Astrocyte (in vitro differentiated cells and primary cell): Measurements from ENCODE around the gene HMOX1. TPM values are rescaled to one million over a fixed set of nuclear protein-coding genes. Genes with fewer than 3 reads are reported as not detected.

ENCODE experiments used
- DNase-seq: peaks from one replicate; pipeline ENCODE4 v3.0.0-alpha.2; 2010; ENCODE audit warnings: low read depth
- FAIRE-seq: peaks from 2 replicates; lab custom pipeline; 2011; peaks lifted over from hg19 to GRCh38; lab: Jason Lieb, UNC
- H2AFZ ChIP-seq: 2 replicates; pipeline ENCODE4 v1.6.0; 2012; ENCODE audit warnings: low read depth, low read length, inconsistent platforms
- H3K27ac ChIP-seq: 2 replicates; pipeline ENCODE4 v1.5.1; 2011; ENCODE audit warnings: low read depth, low read length, inconsistent platforms
- H3K27me3 ChIP-seq: 2 replicates; pipeline ENCODE4 v1.6.0; 2011; ENCODE audit warnings: low read length, inconsistent platforms; ENCODE audit not compliant: insufficient read depth
- H3K36me3 ChIP-seq: 2 replicates; pipeline ENCODE4 v1.5.1; 2011; ENCODE audit warnings: low read length, inconsistent platforms; ENCODE audit not compliant: insufficient read depth
- H3K4me1 ChIP-seq: 2 replicates; pipeline ENCODE4 v1.5.1; 2011; ENCODE audit warnings: low read length, inconsistent platforms; ENCODE audit not compliant: insufficient read depth
- H3K4me2 ChIP-seq: 2 replicates; pipeline ENCODE4 v1.6.0; 2012; ENCODE audit warnings: low read length, inconsistent platforms
- H3K4me3 ChIP-seq: 2 replicates; pipeline ENCODE4 v1.5.1; 2011; ENCODE audit warnings: low read depth, mild to moderate bottlenecking, low read length, inconsistent platforms; ENCODE audit not compliant: insufficient read depth
- H3K79me2 ChIP-seq: 2 replicates; pipeline ENCODE4 v1.6.0; 2012; ENCODE audit warnings: mild to moderate bottlenecking, low read length, inconsistent platforms; ENCODE audit not compliant: insufficient read depth
- H3K9ac ChIP-seq: 2 replicates; pipeline ENCODE4 v1.6.0; 2012; ENCODE audit warnings: mild to moderate bottlenecking, low read length, inconsistent platforms
- H3K9me3 ChIP-seq: 2 replicates; pipeline ENCODE4 v1.5.1; 2012; ENCODE audit warnings: low read depth, mild to moderate bottlenecking, low read length, inconsistent platforms; ENCODE audit not compliant: insufficient read depth
- H4K20me1 ChIP-seq: 2 replicates; pipeline ENCODE4 v1.6.0; 2012; ENCODE audit warnings: low read length, inconsistent platforms; ENCODE audit not compliant: insufficient read depth
- H3K27ac Mint-ChIP-seq: one replicate; pipeline ENCODE4 v1.8.0; 2021; ENCODE audit warnings: mild to moderate bottlenecking, mixed read lengths; ENCODE audit not compliant: unreplicated experiment
- H3K27me3 Mint-ChIP-seq: one replicate; pipeline ENCODE4 v1.8.0; 2021; ENCODE audit warnings: low read depth, mixed read lengths; ENCODE audit not compliant: unreplicated experiment
- H3K36me3 Mint-ChIP-seq: one replicate; pipeline ENCODE4 v1.8.0; 2021; ENCODE audit warnings: low read depth, mixed read lengths; ENCODE audit not compliant: unreplicated experiment
- H3K4me1 Mint-ChIP-seq: one replicate; pipeline ENCODE4 v1.8.0; 2021; ENCODE audit warnings: low read depth, mixed read lengths; ENCODE audit not compliant: unreplicated experiment
- H3K4me3 Mint-ChIP-seq: one replicate; pipeline ENCODE4 v1.8.0; 2021; ENCODE audit warnings: mild to moderate bottlenecking, moderate library complexity, mixed read lengths; ENCODE audit not compliant: unreplicated experiment
- H3K9me3 Mint-ChIP-seq: one replicate; pipeline ENCODE4 v1.8.0; 2021; ENCODE audit warnings: mild to moderate bottlenecking, mixed read lengths; ENCODE audit not compliant: unreplicated experiment
- EZH2 ChIP-seq: IDR thresholded peaks from 2 replicates; pipeline ENCODE4 v1.6.1; 2012; ENCODE audit warnings: mild to moderate bottlenecking, low read length, inconsistent platforms; ENCODE audit not compliant: insufficient read depth
- total RNA-seq: library from RNA; stranded (reverse); gene quantifications from 2 replicates; pipeline ENCODE4 v1.2.1, GENCODE V29; 2021
- TF ChIP-seq, protein P1 (sequence below): IDR thresholded peaks from 2 replicates; pipeline ENCODE4 v1.5.1; 2011; ENCODE audit warnings: low read depth, mild to moderate bottlenecking, inconsistent platforms, low read length, moderate library complexity; ENCODE audit not compliant: insufficient read depth

Gene HMOX1
- total RNA-seq, 1 donor from 2014 or later: 17.0 TPM

DNA sequence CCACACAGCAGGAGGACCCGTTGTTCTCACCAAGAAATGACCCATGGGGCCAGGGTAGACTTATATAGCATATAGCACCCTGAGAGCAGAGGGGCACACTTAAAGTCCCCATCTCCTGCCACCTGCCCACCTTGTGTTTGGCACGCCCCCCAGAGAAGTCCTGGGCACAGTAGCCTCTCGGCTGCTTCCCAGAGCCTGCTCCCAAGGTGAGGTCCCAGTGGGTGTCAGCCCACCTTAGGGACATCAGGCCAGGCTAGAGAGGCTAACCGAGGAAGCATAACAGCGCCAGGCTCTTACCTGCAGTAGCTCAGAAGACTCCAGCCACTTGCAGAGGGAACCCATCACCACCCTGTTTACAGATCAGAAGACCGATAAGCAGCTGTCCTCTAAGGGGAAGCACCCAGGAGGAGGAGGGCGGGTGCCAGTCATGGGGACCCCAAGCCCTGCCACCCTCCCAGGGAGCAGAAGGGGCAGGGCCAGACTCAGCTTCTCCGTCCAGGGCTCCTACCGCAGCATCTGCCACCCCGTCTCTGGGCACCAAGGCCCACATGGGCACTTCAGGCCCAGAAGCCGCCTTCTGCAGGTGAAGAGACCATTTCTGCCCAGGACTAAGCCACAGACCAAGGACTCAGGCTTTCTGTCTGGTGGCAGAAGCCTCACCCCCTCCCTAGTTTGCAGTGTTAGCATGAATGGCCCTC lies 34.9 kb upstream of the HMOX1 start:
- H3K4me3 ChIP-seq: no peak overlapping the region
- no peak overlapping the region for H3K9ac ChIP-seq
- FAIRE-seq: no peak
- H3K4me2 ChIP-seq: no peak overlapping the region
- H2AFZ ChIP-seq: no peak overlapping the region
- Mint-ChIP-seq H3K4me3 (no peak overlapping the region), H3K27me3 (no peaks in the 10 kb centered on the region), H3K9me3 (no peaks in the 10 kb centered on the region), H3K36me3 (peaks cover 3% of the 10 kb centered on the region), H3K27ac (no peak overlapping the region), H3K4me1 (peaks cover 9% of the 10 kb centered on the region)
- peaks cover 4% of the 10 kb centered on the region for H4K20me1 ChIP-seq
- peaks cover 8% of the 10 kb centered on the region for H3K9me3 ChIP-seq
- peaks cover 4% of the 10 kb centered on the region for H3K36me3 ChIP-seq
- H3K79me2 ChIP-seq: no peaks in the 10 kb centered on the region
- no peaks in the 10 kb centered on the region for H3K27me3 ChIP-seq
- peaks cover 5% of the 10 kb centered on the region for H3K4me1 ChIP-seq
- TF ChIP-seq EZH2: no peak
- TF ChIP-seq, protein P1, sequence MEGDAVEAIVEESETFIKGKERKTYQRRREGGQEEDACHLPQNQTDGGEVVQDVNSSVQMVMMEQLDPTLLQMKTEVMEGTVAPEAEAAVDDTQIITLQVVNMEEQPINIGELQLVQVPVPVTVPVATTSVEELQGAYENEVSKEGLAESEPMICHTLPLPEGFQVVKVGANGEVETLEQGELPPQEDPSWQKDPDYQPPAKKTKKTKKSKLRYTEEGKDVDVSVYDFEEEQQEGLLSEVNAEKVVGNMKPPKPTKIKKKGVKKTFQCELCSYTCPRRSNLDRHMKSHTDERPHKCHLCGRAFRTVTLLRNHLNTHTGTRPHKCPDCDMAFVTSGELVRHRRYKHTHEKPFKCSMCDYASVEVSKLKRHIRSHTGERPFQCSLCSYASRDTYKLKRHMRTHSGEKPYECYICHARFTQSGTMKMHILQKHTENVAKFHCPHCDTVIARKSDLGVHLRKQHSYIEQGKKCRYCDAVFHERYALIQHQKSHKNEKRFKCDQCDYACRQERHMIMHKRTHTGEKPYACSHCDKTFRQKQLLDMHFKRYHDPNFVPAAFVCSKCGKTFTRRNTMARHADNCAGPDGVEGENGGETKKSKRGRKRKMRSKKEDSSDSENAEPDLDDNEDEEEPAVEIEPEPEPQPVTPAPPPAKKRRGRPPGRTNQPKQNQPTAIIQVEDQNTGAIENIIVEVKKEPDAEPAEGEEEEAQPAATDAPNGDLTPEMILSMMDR: no peak
- no peak overlapping the region for H3K27ac ChIP-seq
- no peak for DNase-seq

DNA sequence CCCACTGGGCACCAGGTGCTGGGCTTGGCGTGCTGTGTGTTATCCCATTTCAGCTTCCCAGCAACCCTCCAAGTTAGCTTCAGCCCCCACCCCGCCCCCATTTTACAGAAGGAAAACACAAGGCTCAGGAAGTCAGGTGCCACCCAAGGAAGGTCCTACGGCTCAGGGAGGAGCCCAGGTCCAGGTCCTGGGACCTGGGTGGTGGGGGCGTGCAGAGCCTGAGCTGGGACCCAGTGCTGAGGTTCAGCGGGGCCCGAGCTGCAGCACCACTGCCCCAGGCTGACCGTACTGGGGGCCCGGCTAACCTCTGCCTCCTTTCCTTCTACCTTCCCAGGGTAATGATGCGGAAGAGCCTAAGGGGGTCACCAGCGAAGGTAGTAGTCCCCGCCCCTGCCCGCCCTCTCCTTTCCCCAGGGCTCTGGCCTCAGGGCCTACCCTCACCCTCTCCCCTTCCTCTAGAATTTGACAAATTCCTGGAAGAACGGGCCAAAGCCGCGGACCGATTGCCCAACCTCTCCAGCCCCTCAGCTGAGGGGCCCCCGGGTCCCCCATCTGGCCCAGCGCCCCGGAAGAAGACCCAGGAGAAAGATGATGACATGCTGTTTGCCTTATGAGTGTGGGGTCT lies 34.2 kb upstream of the HMOX1 start:
- peaks cover 14% of the 10 kb centered on the region for H3K4me1 Mint-ChIP-seq
- no peak for TF ChIP-seq EZH2
- TF ChIP-seq, protein P1: no peak

DNA sequence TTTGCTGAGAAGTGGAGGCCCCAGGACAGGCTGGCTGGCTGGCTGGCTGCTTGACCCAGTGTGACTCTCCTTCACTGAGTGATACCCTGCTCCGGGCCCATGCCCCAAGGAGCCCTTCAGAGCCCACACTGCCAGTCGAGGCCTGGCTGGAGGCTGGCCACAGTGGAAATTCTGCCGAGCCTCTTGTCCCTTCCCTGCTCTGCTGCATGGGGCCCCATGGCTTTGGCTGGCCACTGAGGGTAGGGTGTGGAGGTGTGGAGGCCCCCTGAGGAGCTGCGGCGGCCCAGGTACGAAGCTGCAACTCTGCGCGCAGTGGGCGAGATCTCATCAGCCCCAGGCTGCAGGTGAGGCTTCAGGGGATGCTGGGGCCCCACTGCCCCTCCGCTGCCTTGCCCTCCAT lies 33.4 kb upstream of the HMOX1 start:
- FAIRE-seq (no peak), DNase-seq (no peak)
- peaks cover 2% of the 10 kb centered on the region for H3K36me3 Mint-ChIP-seq

More for the DNA sequence above, 34.2 kb upstream of the HMOX1 start:
- Histone ChIP-seq H3K4me1 (peaks cover 12% of the 10 kb centered on the region), H3K9ac (no peak overlapping the region), H3K27me3 (no peaks in the 10 kb centered on the region), H3K36me3 (peaks cover 4% of the 10 kb centered on the region), H3K4me2 (no peak overlapping the region), H2AFZ (no peak overlapping the region), H3K9me3 (peaks cover 8% of the 10 kb centered on the region), H3K4me3 (no peak overlapping the region), H3K79me2 (no peaks in the 10 kb centered on the region), H4K20me1 (peaks cover 4% of the 10 kb centered on the region), H3K27ac (no peak overlapping the region)
- Mint-ChIP-seq H3K9me3 (no peaks in the 10 kb centered on the region), H3K36me3 (peaks cover 2% of the 10 kb centered on the region), H3K4me3 (no peak overlapping the region), H3K27ac (no peak overlapping the region), H3K27me3 (no peaks in the 10 kb centered on the region)
- FAIRE-seq: no peak
- no peak for DNase-seq

More for the DNA sequence above, 33.4 kb upstream of the HMOX1 start:
- Mint-ChIP-seq H3K4me1 (peaks cover 15% of the 10 kb centered on the region), H3K27ac (no peak overlapping the region), H3K9me3 (no peaks in the 10 kb centered on the region), H3K27me3 (no peaks in the 10 kb centered on the region), H3K4me3 (no peak overlapping the region)
- H3K9ac ChIP-seq: no peak overlapping the region
- peaks cover 8% of the 10 kb centered on the region for H3K9me3 ChIP-seq
- H3K27me3 ChIP-seq: no peaks in the 10 kb centered on the region
- H4K20me1 ChIP-seq: peaks cover 4% of the 10 kb centered on the region
- peaks cover 12% of the 10 kb centered on the region for H3K4me1 ChIP-seq
- no peak overlapping the region for H3K4me2 ChIP-seq
- H3K79me2 ChIP-seq: no peaks in the 10 kb centered on the region
- H3K4me3 ChIP-seq: no peak overlapping the region
- TF ChIP-seq, protein P1: no peak
- TF ChIP-seq EZH2: no peak
- H2AFZ ChIP-seq: no peak overlapping the region
- no peak overlapping the region for H3K27ac ChIP-seq
- H3K36me3 ChIP-seq: peaks cover 4% of the 10 kb centered on the region
